Tibial nerve (tissue), 3 donors: Measurements from ENCODE around the gene KLHL25.

Experiments
- CTCF ChIP-seq, 5 experiments: fragments of 200-600 bp in 3 of 5; fragments of 450-650 bp in 2 of 5; sonication (generic) in 3 of 5; IDR thresholded peaks; one replicate each; pipeline ENCODE4 v1.5.1; 2016 to 2019; ENCODE audit warnings: antibody characterized with exemption in 5 of 5, mild to moderate bottlenecking in 3 of 5, moderate library complexity in 2 of 5
- POLR2A ChIP-seq, 2 donors: fragments of 450-650 bp; IDR thresholded peaks; one replicate each; pipeline ENCODE4 v1.6.1; 2017; ENCODE audit warnings: antibody characterized with exemption in 2 of 2, mild to moderate bottlenecking in 2 of 2, moderate library complexity in 2 of 2

- TF ChIP-seq POLR2A (IDR thresholded peaks at IDR 0.05) (no peak), CTCF (IDR thresholded peaks at IDR 0.05) (no peak)
These were observed 68.3 kb downstream of the KLHL25 start for GRCh38 chr15:85726454-85726853.
